Measurements from ENCODE around the gene MCTP1. TPM values are rescaled to one million over a fixed set of nuclear protein-coding genes. Genes with fewer than 3 reads are reported as not detected.
"Not testable (repeated sequence)": the region's sequence is repeated elsewhere in the genome, so short reads cannot be mapped to it uniquely, and the experiment has no call there.

The MCTP1 gene
- total RNA-seq, 1 donor from 2014 or later: 1.9 TPM

- no peak overlapping the region for H3K27ac Mint-ChIP-seq
- ATAC-seq (ENCODE audit: low read depth) (no peak), DNase-seq (no peak)
- H3K36me3 Mint-ChIP-seq (ENCODE audit: low read depth): no peaks in the 10 kb centered on the region
- TF ChIP-seq CTCF (IDR thresholded peaks at IDR 0.05): no peak
- no peak overlapping the region for H3K4me3 Mint-ChIP-seq
- intact Hi-C loops (cut with micrococcal nuclease): no loop called here
- POLR2A ChIA-PET: no interaction called here
- CTCF ChIA-PET: no interaction called here
- H3K9me3 Mint-ChIP-seq: peaks cover 14% of the 10 kb centered on the region
- H3K27me3 Mint-ChIP-seq: peaks cover 2% of the 10 kb centered on the region
- H3K4me1 Mint-ChIP-seq: no peaks in the 10 kb centered on the region
Measured at GRCh38 chr5:95149387-95149786, 135.5 kb downstream of the MCTP1 start.

- Mint-ChIP-seq H3K9me3 (peaks cover 14% of the 10 kb centered on the region), H3K27me3 (peaks cover 2% of the 10 kb centered on the region), H3K27ac (no peak overlapping the region), H3K36me3 (ENCODE audit: low read depth) (no peaks in the 10 kb centered on the region), H3K4me1 (no peaks in the 10 kb centered on the region), H3K4me3 (no peak overlapping the region)
- ATAC-seq (ENCODE audit: low read depth): no peak
- ChIA-PET CTCF (no interaction called here), POLR2A (no interaction called here)
- intact Hi-C loops (cut with micrococcal nuclease): no loop called here
- no peak for DNase-seq
- no peak for TF ChIP-seq CTCF (IDR thresholded peaks at IDR 0.05)
Measured at GRCh38 chr5:95148453-95148852, 136.4 kb downstream of the MCTP1 start.

GRCh38 chr5:95143858-95144257 lies 141.0 kb downstream of the MCTP1 start:
- CTCF ChIA-PET; H3K27ac Mint-ChIP-seq; intact Hi-C loops (cut with micrococcal nuclease); DNase-seq; H3K4me3 Mint-ChIP-seq; H3K27me3 Mint-ChIP-seq; ATAC-seq (ENCODE audit: low read depth); H3K4me1 Mint-ChIP-seq; H3K36me3 Mint-ChIP-seq (ENCODE audit: low read depth); POLR2A ChIA-PET: not testable (repeated sequence)
- peaks cover 14% of the 10 kb centered on the region for H3K9me3 Mint-ChIP-seq

- H3K9me3 Mint-ChIP-seq: peaks cover 3% of the 10 kb centered on the region
- no peak overlapping the region for H3K4me3 Mint-ChIP-seq
Measured at GRCh38 chr5:95142145-95142544, 142.7 kb downstream of the MCTP1 start.

GRCh38 chr5:95141141-95141540 lies 143.8 kb downstream of the MCTP1 start:
- H3K9me3 Mint-ChIP-seq: no peaks in the 10 kb centered on the region
- DNase-seq (no peak), ATAC-seq (ENCODE audit: low read depth) (no peak)
- no peaks in the 10 kb centered on the region for H3K4me1 Mint-ChIP-seq
- H3K27me3 Mint-ChIP-seq: no peaks in the 10 kb centered on the region
- no peaks in the 10 kb centered on the region for H3K36me3 Mint-ChIP-seq (ENCODE audit: low read depth)
- POLR2A ChIA-PET: no interaction called here
- no peak overlapping the region for H3K4me3 Mint-ChIP-seq
- H3K27ac Mint-ChIP-seq: no peak overlapping the region
- intact Hi-C loops (cut with micrococcal nuclease): no loop called here
- no peak for TF ChIP-seq CTCF (IDR thresholded peaks at IDR 0.05)
- CTCF ChIA-PET: no interaction called here

More at GRCh38 chr5:95142145-95142544, 142.7 kb downstream of the MCTP1 start:
- intact Hi-C loops (cut with micrococcal nuclease): no loop called here
- no peak for TF ChIP-seq CTCF (IDR thresholded peaks at IDR 0.05)
- ChIA-PET POLR2A (no interaction called here), CTCF (no interaction called here)
- Mint-ChIP-seq H3K36me3 (ENCODE audit: low read depth) (no peaks in the 10 kb centered on the region), H3K4me1 (no peaks in the 10 kb centered on the region), H3K27ac (no peak overlapping the region), H3K27me3 (no peaks in the 10 kb centered on the region)
- ATAC-seq (ENCODE audit: low read depth): no peak
- no peak for DNase-seq

GRCh38 chr5:95134326-95134725 lies 150.6 kb downstream of the MCTP1 start:
- ATAC-seq (ENCODE audit: low read depth) (no peak), DNase-seq (no peak)
- Mint-ChIP-seq H3K4me1 (no peaks in the 10 kb centered on the region), H3K27me3 (no peaks in the 10 kb centered on the region), H3K4me3 (no peak overlapping the region), H3K36me3 (ENCODE audit: low read depth) (no peaks in the 10 kb centered on the region), H3K9me3 (no peaks in the 10 kb centered on the region), H3K27ac (no peak overlapping the region)
- CTCF ChIA-PET: no interaction called here
- no peak for TF ChIP-seq CTCF (IDR thresholded peaks at IDR 0.05)
- POLR2A ChIA-PET: no interaction called here
- intact Hi-C loops (cut with micrococcal nuclease): no loop called here

All from activated B cell treated with CpG ODN at 0.5 μM for 24 hours (primary cell).